Measurements from ENCODE around the gene POLR2B. TPM values are rescaled to one million over a fixed set of nuclear protein-coding genes. Genes with fewer than 3 reads are reported as not detected.

Gene POLR2B
- total RNA-seq, 2 experiments from 2014 or later: 106 to 144 TPM

- Histone ChIP-seq H2AFZ (ENCODE audit: low read length) (no peak overlapping the region), H3K9me2 (ENCODE audit: insufficient read depth, low read length) (no peaks in the 10 kb centered on the region), H4K20me1 (ENCODE audit: insufficient read depth, low read length) (peaks cover 42% of the 10 kb centered on the region), H3K4me3 (ENCODE audit: low read depth, low read length, poor library complexity, severe bottlenecking) (peak overlapping the region; percentile 98), H3K79me2 (ENCODE audit: insufficient read depth, low read depth, low read length) (peaks cover 91% of the 10 kb centered on the region), H3K9me3 (ENCODE audit: low read length) (0 out of 2 replicates have a peak, but pooled peaks cover 2% of the 10 kb centered on the region), H3K4me2 (ENCODE audit: low read length) (peak overlapping the region; percentile 75), H3K36me3 (ENCODE audit: insufficient read depth, low read length) (peaks cover 67% of the 10 kb centered on the region), H3K27ac (ENCODE audit: low read depth, low read length, poor library complexity, severe bottlenecking) (peak overlapping the region; percentile 87), H3K4me1 (ENCODE audit: insufficient read depth, low read length, poor library complexity, severe bottlenecking) (peaks cover 36% of the 10 kb centered on the region)
- no TSS peak for BruUV-seq (replicated peaks)
- TF ChIP-seq CTCF (conservative IDR thresholded peaks at IDR 0.05; ENCODE audit: low read length) (no peak), EZH2phosphoT487 (IDR thresholded peaks at IDR 0.05; ENCODE audit: borderline replicate concordance, low read depth, low read length) (no peak)
- ChIA-PET POLR2A (interaction anchor here (0.6 to 8.5 kb wide), 15 partner anchors 8 to 1595 kb away, joined by 3 to 53 read pairs (median 3); partner anchors contain the start of genes PAICS and PPAT), CTCF (ENCODE audit: unreplicated experiment) (interaction anchor here (1.0 kb wide), 1 partner anchor 544 kb away, joined by 3 read pairs; the partner anchor contains the start of gene PPAT)
- DNase-seq (ENCODE audit: low spot score): peak; percentile 47
- intact Hi-C loops (cut with micrococcal nuclease; ENCODE audit: unreplicated experiment): loop anchor here (2.0 to 10.0 kb wide), 4 partner anchors 513 to 935 kb away; partner anchors contain the start of genes AASDH, PAICS, PPAT and SRP72
Measured at GRCh38 chr4:56979421-56980072, 851 bp downstream of the POLR2B start.

- no peak overlapping the region for H3K27ac ChIP-seq (ENCODE audit: low read depth, low read length, poor library complexity, severe bottlenecking)
- no TSS peak for BruUV-seq (replicated peaks)
- H3K4me1 ChIP-seq (ENCODE audit: insufficient read depth, low read length, poor library complexity, severe bottlenecking): peaks cover 28% of the 10 kb centered on the region
- H3K4me3 ChIP-seq (ENCODE audit: low read depth, low read length, poor library complexity, severe bottlenecking): peak overlapping the region; percentile 98
- CTCF ChIA-PET (ENCODE audit: unreplicated experiment): no interaction called here
- POLR2A ChIA-PET: interaction anchor here (1.2 to 1.5 kb wide), 2 partner anchors 9 to 85 kb away, joined by 3 to 9 read pairs; no protein-coding TSS in a partner anchor
- intact Hi-C loops (cut with micrococcal nuclease; ENCODE audit: unreplicated experiment): no loop called here
- no peak overlapping the region for H2AFZ ChIP-seq (ENCODE audit: low read length)
- no peak for TF ChIP-seq EZH2phosphoT487 (IDR thresholded peaks at IDR 0.05; ENCODE audit: borderline replicate concordance, low read depth, low read length)
- no peak for TF ChIP-seq CTCF (conservative IDR thresholded peaks at IDR 0.05; ENCODE audit: low read length)
- peaks cover 72% of the 10 kb centered on the region for H3K36me3 ChIP-seq (ENCODE audit: insufficient read depth, low read length)
- H4K20me1 ChIP-seq (ENCODE audit: insufficient read depth, low read length): peaks cover 38% of the 10 kb centered on the region
- peaks cover 91% of the 10 kb centered on the region for H3K79me2 ChIP-seq (ENCODE audit: insufficient read depth, low read depth, low read length)
- H3K9me2 ChIP-seq (ENCODE audit: insufficient read depth, low read length): no peaks in the 10 kb centered on the region
- no peak for DNase-seq (ENCODE audit: low spot score)
- H3K4me2 ChIP-seq (ENCODE audit: low read length): peak overlapping the region; percentile 75
- H3K9me3 ChIP-seq (ENCODE audit: low read length): no peaks in the 10 kb centered on the region
Measured at GRCh38 chr4:56981795-56982201, 3.1 kb downstream of the POLR2B start.

GRCh38 chr4:56986192-56986591 lies 7.5 kb downstream of the POLR2B start:
- peaks cover 98% of the 10 kb centered on the region for H3K36me3 ChIP-seq (ENCODE audit: insufficient read depth, low read length)

More at GRCh38 chr4:56986192-56986591, 7.5 kb downstream of the POLR2B start:
- intact Hi-C loops (cut with micrococcal nuclease; ENCODE audit: unreplicated experiment): no loop called here
- Histone ChIP-seq H3K4me3 (ENCODE audit: low read depth, low read length, poor library complexity, severe bottlenecking) (no peak overlapping the region), H3K27ac (ENCODE audit: low read depth, low read length, poor library complexity, severe bottlenecking) (no peak overlapping the region), H4K20me1 (ENCODE audit: insufficient read depth, low read length) (peaks cover 21% of the 10 kb centered on the region), H3K79me2 (ENCODE audit: insufficient read depth, low read depth, low read length) (peaks cover 97% of the 10 kb centered on the region), H3K9me3 (ENCODE audit: low read length) (no peaks in the 10 kb centered on the region), H2AFZ (ENCODE audit: low read length) (no peak overlapping the region), H3K9me2 (ENCODE audit: insufficient read depth, low read length) (no peaks in the 10 kb centered on the region), H3K4me2 (ENCODE audit: low read length) (no peak overlapping the region), H3K4me1 (ENCODE audit: insufficient read depth, low read length, poor library complexity, severe bottlenecking) (peaks cover 15% of the 10 kb centered on the region)
- no peak for DNase-seq (ENCODE audit: low spot score)
- TF ChIP-seq CTCF (conservative IDR thresholded peaks at IDR 0.05; ENCODE audit: low read length): no peak
- TF ChIP-seq EZH2phosphoT487 (IDR thresholded peaks at IDR 0.05; ENCODE audit: borderline replicate concordance, low read depth, low read length): no peak
- CTCF ChIA-PET (ENCODE audit: unreplicated experiment): no interaction called here
- no TSS peak for BruUV-seq (replicated peaks)
- POLR2A ChIA-PET: no interaction called here

All from OCI-LY7 (cell line).